Duodenal mucosa (tissue), 2 donors: Measurements from ENCODE around the gene LRIG1.

Experiments used
- H3K27ac ChIP-seq: one replicate; pipeline ENCODE4 v1.7.0; 2013; ENCODE audit warnings: low read depth, low read length
- H3K27me3 ChIP-seq, 2 donors: one replicate each; pipeline ENCODE4 v1.7.0; 2013; ENCODE audit warnings: low read length in 2 of 2, control low read depth in 1 of 2; ENCODE audit not compliant: insufficient read depth in 2 of 2, control insufficient read depth in 1 of 2
- H3K36me3 ChIP-seq, 2 donors: one replicate each; pipeline ENCODE4 v1.7.0; 2013; ENCODE audit warnings: low read length in 2 of 2, control low read depth in 1 of 2; ENCODE audit not compliant: insufficient read depth in 2 of 2, control insufficient read depth in 1 of 2
- H3K4me1 ChIP-seq, 2 donors: one replicate each; pipeline ENCODE4 v1.7.0; 2013; ENCODE audit warnings: low read length in 2 of 2, control low read depth in 1 of 2; ENCODE audit not compliant: insufficient read depth in 2 of 2, control insufficient read depth in 1 of 2
- H3K4me3 ChIP-seq, 2 donors: one replicate each; pipeline ENCODE4 v1.7.0; 2013; ENCODE audit warnings: low read length in 2 of 2, low read depth in 1 of 2
- H3K9ac ChIP-seq, 2 donors: one replicate each; pipeline ENCODE4 v1.7.0; 2013; ENCODE audit warnings: low read length in 2 of 2, low read depth in 1 of 2
- H3K9me3 ChIP-seq, 2 donors: one replicate each; pipeline ENCODE4 v1.7.0; 2013; ENCODE audit warnings: low read length in 2 of 2, control low read depth in 1 of 2; ENCODE audit not compliant: control insufficient read depth in 1 of 2

LRIG1 gene

DNA sequence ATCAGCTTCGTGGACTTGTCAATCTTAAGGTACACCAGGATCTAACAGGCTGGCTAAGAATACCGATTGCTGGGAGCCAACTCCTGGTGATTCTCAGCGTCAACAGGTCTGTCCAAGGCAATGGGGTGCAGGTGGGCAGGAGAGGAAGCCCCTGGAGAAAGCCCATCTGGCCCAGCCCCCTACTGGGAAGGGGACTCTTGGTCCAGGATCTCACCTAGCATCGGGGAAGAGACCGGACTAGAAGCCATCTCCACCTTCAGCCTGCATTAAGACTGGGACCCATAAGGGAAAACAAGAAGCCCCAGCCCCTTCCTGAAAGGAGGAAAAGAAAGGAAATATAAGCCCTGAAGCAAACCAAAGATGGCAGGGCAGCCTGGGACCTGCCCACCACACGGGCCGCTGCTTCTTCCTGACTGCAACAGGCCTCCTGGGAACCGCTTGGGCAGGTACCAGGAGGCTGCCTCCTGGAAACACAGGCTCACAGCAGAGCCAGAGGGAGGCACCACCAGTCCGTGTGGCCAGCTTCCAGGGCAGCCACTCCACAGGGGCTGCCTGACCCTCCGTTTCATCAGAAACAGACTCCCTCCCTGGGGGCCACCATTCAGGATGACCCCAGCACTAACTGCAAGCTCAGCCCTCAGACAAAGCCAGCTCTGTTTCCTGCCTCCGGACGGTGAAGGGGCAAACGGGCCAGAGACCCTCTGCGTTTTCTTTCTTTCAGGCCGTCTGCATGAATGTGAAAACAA, 100.2 kb downstream of the LRIG1 start:
- Histone ChIP-seq H3K4me3 (no peak overlapping the region), H3K27me3 (no peaks in the 10 kb centered on the region), H3K9ac (no peak overlapping the region), H3K9me3 (no peaks in the 10 kb centered on the region), H3K27ac (no peak overlapping the region), H3K36me3 (peaks cover 45 to 82% of the 10 kb centered on the region in 2 donors), H3K4me1 (no peaks in the 10 kb centered on the region)

DNA sequence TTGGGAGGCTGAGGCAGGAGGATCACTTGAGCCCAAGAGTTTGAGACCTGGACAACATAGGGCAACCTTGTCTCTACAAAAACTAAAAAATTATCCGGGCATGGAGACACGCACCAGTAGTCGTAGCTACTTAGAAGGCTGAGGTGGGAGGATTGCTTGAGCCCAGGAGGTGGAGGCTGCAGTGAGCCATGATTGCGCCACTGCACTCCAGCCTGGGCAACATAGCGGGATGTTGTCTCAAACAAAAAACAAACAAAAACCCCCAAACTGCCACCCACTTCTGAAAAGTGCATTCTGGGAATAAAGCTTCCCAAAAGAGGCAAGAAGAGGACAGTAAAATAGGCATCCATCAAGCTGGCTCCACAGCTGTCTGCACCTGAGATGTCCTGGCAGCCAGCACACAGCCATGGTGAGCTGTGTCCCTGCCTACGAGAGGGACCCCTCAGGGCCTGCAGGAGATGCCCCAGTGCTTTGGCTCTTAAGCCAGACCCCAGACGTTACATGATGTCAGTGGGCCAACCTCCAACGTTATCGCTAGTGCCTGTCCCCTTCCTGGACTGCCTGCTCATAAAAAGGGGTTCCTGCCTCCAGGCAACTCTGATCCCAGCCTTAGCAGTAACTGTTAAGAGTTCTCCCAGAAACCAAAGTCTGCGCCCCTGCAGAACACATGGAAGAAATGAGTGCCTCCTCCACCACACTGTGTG, 101.1 kb downstream of the LRIG1 start:
- Histone ChIP-seq H3K27ac (no peak overlapping the region), H3K36me3 (peaks cover 41 to 82% of the 10 kb centered on the region in 2 donors)

DNA sequence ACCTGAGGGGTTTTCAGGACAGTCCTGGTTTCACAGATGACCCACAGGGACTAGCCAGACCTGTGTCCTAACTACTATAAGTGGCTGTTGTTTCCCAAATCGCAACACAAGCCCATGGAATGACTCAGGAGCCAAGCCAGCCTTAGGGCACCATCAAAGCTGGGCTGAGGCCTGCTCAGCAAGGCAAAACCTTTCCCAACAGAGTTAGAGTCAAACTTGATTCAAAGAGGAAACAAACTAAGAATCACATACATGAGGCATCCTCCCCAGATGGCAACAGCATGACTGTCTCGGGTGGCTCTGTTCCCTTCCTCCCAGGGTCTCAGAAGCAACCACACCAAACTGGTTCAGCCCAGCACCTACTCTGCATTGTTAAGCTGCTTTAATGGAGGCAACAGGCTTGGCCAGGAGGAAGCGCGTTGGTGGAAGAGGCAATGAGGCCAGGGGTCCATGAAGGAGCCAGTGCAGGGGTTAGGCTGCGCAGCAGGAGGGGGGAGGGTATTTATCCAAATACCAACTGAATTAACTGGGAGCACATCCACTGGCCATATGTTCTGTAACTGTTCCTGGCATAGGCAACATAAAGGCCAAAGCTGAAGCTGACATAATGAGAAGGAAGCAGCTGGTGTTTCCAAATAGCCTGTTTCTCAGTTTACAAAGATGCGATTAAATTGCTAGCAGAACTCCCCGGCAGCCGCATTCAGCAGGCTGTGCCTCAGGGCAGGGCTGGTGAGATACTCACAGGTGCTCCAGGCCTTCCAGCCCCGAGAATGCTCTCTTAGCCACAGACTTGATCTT, 102.4 kb downstream of the LRIG1 start:
- Histone ChIP-seq H3K4me3 (no peak overlapping the region), H3K9ac (no peak overlapping the region), H3K27ac (no peak overlapping the region), H3K36me3 (peaks cover 40 to 89% of the 10 kb centered on the region in 2 donors), H3K9me3 (no peaks in the 10 kb centered on the region), H3K4me1 (no peaks in the 10 kb centered on the region), H3K27me3 (no peaks in the 10 kb centered on the region)

More for the DNA sequence above, 101.1 kb downstream of the LRIG1 start:
- Histone ChIP-seq H3K9ac (no peak overlapping the region), H3K27me3 (no peaks in the 10 kb centered on the region), H3K4me3 (no peak overlapping the region), H3K4me1 (no peaks in the 10 kb centered on the region), H3K9me3 (no peaks in the 10 kb centered on the region)

- Histone ChIP-seq H3K36me3 (peaks cover 46 to 91% of the 10 kb centered on the region in 2 donors), H3K9me3 (no peaks in the 10 kb centered on the region), H3K9ac (no peak overlapping the region), H3K27me3 (no peaks in the 10 kb centered on the region), H3K4me1 (no peaks in the 10 kb centered on the region), H3K4me3 (no peak overlapping the region), H3K27ac (no peak overlapping the region)
Observed at GRCh38 chr3:66397745-66398144, 103.1 kb downstream of the LRIG1 start.

- no peaks in the 10 kb centered on the region for H3K4me1 ChIP-seq
- H3K4me3 ChIP-seq = no peak overlapping the region
- no peaks in the 10 kb centered on the region for H3K27me3 ChIP-seq
- no peak overlapping the region for H3K27ac ChIP-seq
- peaks cover 52 to 92% of the 10 kb centered on the region in 2 donors for H3K36me3 ChIP-seq
- no peaks in the 10 kb centered on the region for H3K9me3 ChIP-seq
- H3K9ac ChIP-seq = no peak overlapping the region
Observed at GRCh38 chr3:66396888-66397287, 103.9 kb downstream of the LRIG1 start.

DNA sequence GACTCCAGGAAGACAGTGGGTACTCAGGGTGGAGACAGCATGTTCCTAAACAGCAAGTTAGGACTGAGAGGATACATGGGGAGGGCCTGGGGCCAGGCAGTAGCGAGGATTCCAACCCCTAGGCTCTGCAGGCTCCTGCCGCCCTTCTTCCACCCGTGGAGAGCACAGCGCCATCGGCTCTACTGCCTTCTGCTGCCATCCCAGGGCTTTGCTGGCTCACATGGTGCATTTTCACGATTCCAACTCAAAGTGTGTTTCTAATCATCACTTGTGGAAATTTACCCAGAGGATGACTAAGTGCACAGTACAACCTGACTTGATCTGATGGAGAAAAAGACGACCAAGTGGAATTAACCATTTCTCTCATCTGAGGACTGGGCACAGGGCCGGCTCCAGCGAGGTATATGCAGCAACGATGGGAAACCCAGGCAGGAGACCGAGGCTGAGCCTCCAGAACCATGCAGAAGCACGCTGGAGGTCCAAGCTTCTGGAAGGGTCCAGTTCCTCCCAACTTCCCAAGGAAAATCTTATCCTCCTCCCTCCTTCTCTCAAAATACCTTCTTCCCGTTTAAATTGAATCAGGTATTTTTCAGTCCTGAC, 104.6 kb downstream of the LRIG1 start:
- H3K9ac ChIP-seq = no peak overlapping the region
- no peaks in the 10 kb centered on the region for H3K9me3 ChIP-seq
- no peaks in the 10 kb centered on the region for H3K27me3 ChIP-seq
- no peaks in the 10 kb centered on the region for H3K4me1 ChIP-seq
- H3K27ac ChIP-seq = no peak overlapping the region
- peaks cover 52 to 88% of the 10 kb centered on the region in 2 donors for H3K36me3 ChIP-seq
- H3K4me3 ChIP-seq = no peak overlapping the region

GRCh38 chr3:66395635-66396034, 105.2 kb downstream of the LRIG1 start:
- H3K27ac ChIP-seq = no peak overlapping the region
- H3K36me3 ChIP-seq = peaks cover 52 to 82% of the 10 kb centered on the region in 2 donors

GRCh38 chr3:66394753-66395249, 106.0 kb downstream of the LRIG1 start:
- Histone ChIP-seq H3K4me3 (no peak overlapping the region), H3K27me3 (no peaks in the 10 kb centered on the region), H3K4me1 (no peaks in the 10 kb centered on the region), H3K27ac (no peak overlapping the region), H3K9me3 (no peaks in the 10 kb centered on the region), H3K36me3 (peaks cover 52 to 74% of the 10 kb centered on the region in 2 donors), H3K9ac (no peak overlapping the region)

More at GRCh38 chr3:66395635-66396034, 105.2 kb downstream of the LRIG1 start:
- Histone ChIP-seq H3K4me3 (no peak overlapping the region), H3K9me3 (no peaks in the 10 kb centered on the region), H3K27me3 (no peaks in the 10 kb centered on the region), H3K9ac (no peak overlapping the region), H3K4me1 (no peaks in the 10 kb centered on the region)

GRCh38 chr3:66394019-66394752, 106.6 kb downstream of the LRIG1 start:
- Histone ChIP-seq H3K36me3 (peaks cover 52 to 71% of the 10 kb centered on the region in 2 donors), H3K4me3 (no peak overlapping the region), H3K4me1 (no peaks in the 10 kb centered on the region), H3K9me3 (no peaks in the 10 kb centered on the region), H3K27me3 (no peaks in the 10 kb centered on the region), H3K27ac (no peak overlapping the region), H3K9ac (no peak overlapping the region)
